PC-3 (cell line): ENCODE data around the gene C16orf92. TPM values are rescaled to one million over a fixed set of nuclear protein-coding genes. Genes with fewer than 3 reads are reported as not detected.
"Not testable (repeated sequence)": the region's sequence is repeated elsewhere in the genome, so short reads cannot be mapped to it uniquely, and the experiment has no call there.

Experiments used
- ATAC-seq: fragments of 200-7000 bp; cut with Tn5 transposase; 2 replicates; pipeline ENCODE4 v1.9.1; 2020; ENCODE audit warnings: mild to moderate bottlenecking, moderate library complexity
- BruUV-seq: library from RNA; stranded (reverse); fragments of 400-500 nt; replicated peaks from 2 replicates; lab custom pipeline; 2021; lab: Mats Ljungman, UMichigan
- CTCF ChIA-PET: fragments of 300-600 bp; sonication (Branson Sonifier 250); formaldehyde crosslinking; loops from one replicate; lab custom pipeline; 2022; ENCODE audit warnings: antibody characterized with exemption; lab: Charles Lee
- POLR2A ChIA-PET: fragments of 300-600 bp; sonication (Branson Sonifier 250); formaldehyde crosslinking; loops from one replicate; lab custom pipeline; 2022; ENCODE audit warnings: antibody characterized with exemption; ENCODE audit not compliant: unreplicated experiment; lab: Charles Lee
- DNase-seq: peaks from one replicate; pipeline ENCODE4 v3.0.0-alpha.2; 2015
- H2AFZ ChIP-seq: fragments of 300-600 bp; sonication (generic); 2 replicates; pipeline ENCODE4 v1.6.0; 2016; ENCODE audit warnings: antibody characterized with exemption, low read length
- H3F3A ChIP-seq: fragments of 300-600 bp; sonication (generic); one replicate; pipeline ENCODE4 v1.6.0; 2017; ENCODE audit warnings: antibody characterized with exemption, low read length, control low read depth, mild to moderate bottlenecking; ENCODE audit not compliant: unreplicated experiment
- H3K27ac ChIP-seq: fragments of 300-600 bp; sonication (generic); 2 replicates; pipeline ENCODE4 v1.5.1; 2016; ENCODE audit warnings: mild to moderate bottlenecking, low read length
- H3K27me3 ChIP-seq: fragments of 300-600 bp; sonication (generic); 2 replicates; pipeline ENCODE4 v1.6.1; 2016; ENCODE audit warnings: low read length, mixed read lengths
- H3K36me3 ChIP-seq: fragments of 300-600 bp; sonication (generic); 2 replicates; pipeline ENCODE4 v1.6.1; 2016; ENCODE audit warnings: low read depth, mixed run types, low read length, mixed read lengths
- H3K4me1 ChIP-seq: fragments of 300-600 bp; sonication (generic); 2 replicates; pipeline ENCODE4 v1.5.1; 2016; ENCODE audit warnings: low read length; ENCODE audit not compliant: insufficient read depth
- H3K4me2 ChIP-seq: fragments of 300-600 bp; sonication (generic); 2 replicates; pipeline ENCODE4 v1.6.0; 2016; ENCODE audit warnings: low read length
- H3K4me3 ChIP-seq: fragments of 300-600 bp; sonication (generic); 2 replicates; pipeline ENCODE4 v1.5.1; 2016; ENCODE audit warnings: mild to moderate bottlenecking, low read length, mixed read lengths
- H3K79me2 ChIP-seq: fragments of 300-600 bp; sonication (generic); 2 replicates; pipeline ENCODE4 v1.6.1; 2017; ENCODE audit warnings: low read length, mixed read lengths
- H3K9ac ChIP-seq: fragments of 300-600 bp; sonication (generic); 2 replicates; pipeline ENCODE4 v1.6.0; 2016; ENCODE audit warnings: mild to moderate bottlenecking, low read length
- H3K9me2 ChIP-seq: fragments of 300-600 bp; sonication (generic); replicated peaks from 2 replicates; pipeline ENCODE4 v1.6.1; 2016; ENCODE audit warnings: mixed run types, low read length, mixed read lengths
- H3K9me3 ChIP-seq: fragments of 300-600 bp; sonication (generic); 2 replicates; pipeline ENCODE4 v1.6.1; 2016; ENCODE audit warnings: low read length, mixed read lengths
- H4K20me1 ChIP-seq: fragments of 300-600 bp; sonication (generic); 2 replicates; pipeline ENCODE4 v1.6.1; 2016; ENCODE audit warnings: low read length, mixed read lengths
- CTCF ChIP-seq: fragments of 300-600 bp; sonication (generic); conservative IDR thresholded peaks from 2 replicates; pipeline ENCODE4 v1.5.1; 2017; ENCODE audit warnings: antibody characterized with exemption, low read depth, mild to moderate bottlenecking, low read length
- EZH2 ChIP-seq: fragments of 300-600 bp; sonication (generic); IDR thresholded peaks from one replicate; pipeline ENCODE4 v1.6.1; 2017; ENCODE audit warnings: antibody characterized with exemption, mild to moderate bottlenecking, low read length; ENCODE audit not compliant: unreplicated experiment
- EZH2phosphoT487 ChIP-seq: fragments of 300-600 bp; sonication (generic); IDR thresholded peaks from 2 replicates; pipeline ENCODE4 v1.6.1; 2018; ENCODE audit warnings: mild to moderate bottlenecking, antibody characterized with exemption, low read length, borderline replicate concordance
- intact Hi-C: fragments of 100-400 bp; cut with micrococcal nuclease; formaldehyde crosslinking; loops from 2 replicates; pipeline ENCODE4 v1.9.0; 2023
- total RNA-seq: library from RNA; depleted of rRNA; stranded (reverse); fragments of >200 nt; gene quantifications from 2 replicates; pipeline ENCODE4 v1.2.3, GENCODE V29; 2014

The C16orf92 gene
- total RNA-seq, 1 experiment from 2014 or later: not detected

DNA sequence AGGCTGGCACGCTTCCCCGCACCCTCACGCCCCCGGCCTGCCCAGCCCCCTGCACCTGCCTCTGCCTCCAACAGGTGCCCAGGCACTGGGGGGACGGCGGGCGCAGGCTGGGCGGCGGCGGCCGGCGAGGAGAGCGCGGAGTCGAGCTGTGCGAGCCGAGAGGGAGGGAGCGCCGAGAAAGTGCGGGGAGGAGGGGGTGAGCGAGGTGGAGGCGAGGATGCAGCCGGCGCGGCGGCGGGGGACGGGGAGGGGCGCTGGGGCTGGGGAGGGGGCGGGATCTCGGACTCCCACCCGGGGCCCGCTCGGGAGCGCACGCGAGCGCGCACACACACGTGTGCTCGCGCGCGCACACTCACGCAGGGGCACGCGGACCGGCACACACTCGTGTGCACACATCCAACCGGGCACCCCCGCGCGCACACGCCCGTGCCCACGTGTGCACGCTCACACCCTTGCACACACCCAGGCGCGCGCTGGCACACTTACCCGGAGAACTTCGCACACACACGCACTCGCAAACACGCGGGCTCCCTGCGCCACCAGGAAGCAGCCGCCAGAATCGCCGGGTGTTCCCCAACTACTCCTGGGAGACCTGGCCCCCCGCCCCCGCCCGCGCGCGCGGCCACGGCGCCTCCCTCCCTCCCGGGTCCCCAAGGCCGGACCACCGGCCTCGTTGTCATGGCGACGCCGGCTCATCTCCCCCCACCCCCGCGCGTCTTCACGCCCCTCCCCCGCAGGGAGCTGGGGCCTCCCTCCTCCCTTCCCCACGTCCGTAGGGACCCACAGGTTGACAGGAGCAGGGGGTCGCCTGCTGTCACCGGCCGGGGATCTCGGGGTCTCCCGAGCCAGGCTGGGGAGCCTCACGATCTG lies 11.9 kb upstream of the C16orf92 start, which contains the start of gene DOC2A:
TSS of gene DOC2A (minus strand) at position 184 of the 870 bp plus-strand sequence. CDS start 805 bp downstream, outside the sequence.
- no peak for DNase-seq
- ChIA-PET CTCF (no interaction called here), POLR2A (no interaction called here)
- no TSS peak for BruUV-seq
- Histone ChIP-seq H3K79me2 (no peaks in the 10 kb centered on the region), H3K9me2 (no peaks in the 10 kb centered on the region), H2AFZ (peak within 1 kb of the TSS; percentile 57), H3K4me1 (no peaks in the 10 kb centered on the region), H3K4me3 (peak within 1 kb of the TSS; percentile 59), H3K4me2 (peak within 1 kb of the TSS; percentile 78), H3K36me3 (no peaks in the 10 kb centered on the region), H3K9me3 (no peaks in the 10 kb centered on the region), H3K27ac (no peak within 1 kb of the TSS), H3F3A (no peaks in the 10 kb centered on the region), H3K27me3 (no peaks in the 10 kb centered on the region), H3K9ac (no peak within 1 kb of the TSS), H4K20me1 (no peaks in the 10 kb centered on the region)
- intact Hi-C loops: no loop called here
- peak; percentile 65 for ATAC-seq
- no peak for TF ChIP-seq CTCF
- no peak for TF ChIP-seq EZH2phosphoT487
- no peak for TF ChIP-seq EZH2

- H3K4me1 ChIP-seq: no peaks in the 10 kb centered on the region
- H3K79me2 ChIP-seq: no peaks in the 10 kb centered on the region
- ChIA-PET CTCF (no interaction called here), POLR2A (no interaction called here)
- intact Hi-C loops: no loop called here
- H3K27ac ChIP-seq: no peak overlapping the region
- ATAC-seq (no peak), DNase-seq (no peak)
- H2AFZ ChIP-seq: no peak overlapping the region
- no peaks in the 10 kb centered on the region for H4K20me1 ChIP-seq
- BruUV-seq: no TSS peak
- no peaks in the 10 kb centered on the region for H3K9me3 ChIP-seq
- H3K4me2 ChIP-seq: no peak overlapping the region
- H3K27me3 ChIP-seq: no peaks in the 10 kb centered on the region
- H3F3A ChIP-seq: no peaks in the 10 kb centered on the region
- no peak overlapping the region for H3K4me3 ChIP-seq
- no peaks in the 10 kb centered on the region for H3K36me3 ChIP-seq
- H3K9ac ChIP-seq: no peak overlapping the region
- no peak for TF ChIP-seq EZH2
- no peak for TF ChIP-seq EZH2phosphoT487
- no peak for TF ChIP-seq CTCF
- no peaks in the 10 kb centered on the region for H3K9me2 ChIP-seq
These were observed 11.1 kb upstream of the C16orf92 start for GRCh38 chr16:30011714-30012504.

DNA sequence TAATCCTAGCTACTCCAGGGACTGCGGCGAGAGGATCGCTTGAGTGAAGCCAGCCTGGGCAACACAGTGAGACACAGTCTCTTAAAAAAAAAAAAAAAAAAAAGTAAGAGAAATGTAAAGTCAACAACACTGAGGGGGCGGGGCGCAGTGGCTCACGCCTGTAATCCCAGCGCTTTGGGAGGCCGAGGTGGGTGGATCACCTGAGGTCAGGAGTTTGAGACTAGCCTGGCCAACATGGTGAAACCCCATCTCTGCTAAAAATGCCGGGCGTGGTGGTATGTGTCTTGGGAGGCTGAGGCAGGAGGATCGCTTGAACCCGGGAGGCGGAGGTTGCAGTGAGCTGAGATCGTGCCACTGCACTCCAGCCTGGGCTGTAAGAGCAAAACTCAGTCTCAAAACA lies 10.4 kb upstream of the C16orf92 start:
- intact Hi-C loops, H3K4me3 ChIP-seq, DNase-seq, H3K9me2 ChIP-seq, H3K9ac ChIP-seq, H2AFZ ChIP-seq, ATAC-seq, H3K27me3 ChIP-seq, H3K4me1 ChIP-seq, BruUV-seq, H3K4me2 ChIP-seq, H3K27ac ChIP-seq, H3K36me3 ChIP-seq, H3K9me3 ChIP-seq, H4K20me1 ChIP-seq, H3F3A ChIP-seq, H3K79me2 ChIP-seq, POLR2A ChIA-PET, CTCF ChIA-PET: not testable (repeated sequence)

- CTCF ChIA-PET: interaction anchor here (0.6 to 1.0 kb wide), 2 partner anchors 24 to 40 kb away, joined by 3 read pairs; no protein-coding TSS in a partner anchor
- H3K9me2 ChIP-seq, POLR2A ChIA-PET, H3K4me3 ChIP-seq, H3K4me2 ChIP-seq, H2AFZ ChIP-seq, intact Hi-C loops, H3K27me3 ChIP-seq, H3K4me1 ChIP-seq, H3F3A ChIP-seq, ATAC-seq, H3K9ac ChIP-seq, H4K20me1 ChIP-seq, H3K79me2 ChIP-seq, DNase-seq, H3K36me3 ChIP-seq, BruUV-seq, H3K9me3 ChIP-seq, H3K27ac ChIP-seq: not testable (repeated sequence)
These were observed 7.5 kb upstream of the C16orf92 start for GRCh38 chr16:30015450-30015849.
